Spleen (tissue), 7 donors: ENCODE data around the gene CNBD2.

Source experiments
- POLR2A ChIP-seq, 3 donors: fragments of 450-650 bp; IDR thresholded peaks; one replicate each; pipeline ENCODE4 v1.5.1; 2017; ENCODE audit warnings: antibody characterized with exemption in 3 of 3, mild to moderate bottlenecking in 1 of 3
- POLR2AphosphoS5 ChIP-seq, 3 donors: sonication (generic); formaldehyde crosslinking; IDR thresholded peaks; one replicate each; pipeline ENCODE4 v1.5.1; 2017; ENCODE audit warnings: antibody characterized with exemption in 3 of 3
- TF ChIP-seq, protein P1 (sequence below), 11 experiments: fragments of 200-600 bp in 7 of 11; fragments of 450-650 bp in 4 of 11; sonication (generic) in 4 of 11; IDR thresholded peaks in 8 of 11; conservative IDR thresholded peaks in 3 of 11; 1 replicate in 7 of 11; 2 replicates in 4 of 11; pipeline versions ENCODE4 v1.4.0 to v1.8.0; 2016 to 2021; ENCODE audit warnings: antibody characterized with exemption in 11 of 11, inconsistent platforms in 4 of 11, mild to moderate bottlenecking in 1 of 11
- donor health status: DM: no; HTN: no; CAD: no; lungs with moderate emphysema.
- donor health status: DM: no; HTN: no; CAD: no.
- donor health status: DM: no; HTN: no; CAD: no.

DNA sequence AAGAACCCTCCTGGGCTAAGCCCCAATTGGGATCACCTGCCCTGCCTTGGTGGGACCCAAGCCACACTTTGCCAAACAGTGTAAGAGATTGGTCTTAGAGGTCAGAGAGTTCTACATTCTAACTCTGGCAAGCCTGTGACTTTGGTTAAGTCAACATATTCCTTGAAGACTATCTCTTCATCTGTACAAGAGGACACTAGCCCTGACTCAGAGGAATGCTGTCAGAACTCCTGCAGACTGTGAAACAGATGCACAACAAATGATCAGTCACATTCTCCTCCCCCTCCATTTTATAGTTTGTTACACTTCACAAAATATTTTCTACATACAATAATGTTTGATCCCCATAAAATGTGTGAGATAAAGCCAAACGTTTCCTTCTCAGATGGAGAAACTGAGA is 94.4 kb downstream of the CNBD2 start:
- TF ChIP-seq POLR2A (IDR thresholded peaks at IDR 0.05) (no peak), POLR2AphosphoS5 (IDR thresholded peaks at IDR 0.05) (no peak)
- TF ChIP-seq, protein P1, sequence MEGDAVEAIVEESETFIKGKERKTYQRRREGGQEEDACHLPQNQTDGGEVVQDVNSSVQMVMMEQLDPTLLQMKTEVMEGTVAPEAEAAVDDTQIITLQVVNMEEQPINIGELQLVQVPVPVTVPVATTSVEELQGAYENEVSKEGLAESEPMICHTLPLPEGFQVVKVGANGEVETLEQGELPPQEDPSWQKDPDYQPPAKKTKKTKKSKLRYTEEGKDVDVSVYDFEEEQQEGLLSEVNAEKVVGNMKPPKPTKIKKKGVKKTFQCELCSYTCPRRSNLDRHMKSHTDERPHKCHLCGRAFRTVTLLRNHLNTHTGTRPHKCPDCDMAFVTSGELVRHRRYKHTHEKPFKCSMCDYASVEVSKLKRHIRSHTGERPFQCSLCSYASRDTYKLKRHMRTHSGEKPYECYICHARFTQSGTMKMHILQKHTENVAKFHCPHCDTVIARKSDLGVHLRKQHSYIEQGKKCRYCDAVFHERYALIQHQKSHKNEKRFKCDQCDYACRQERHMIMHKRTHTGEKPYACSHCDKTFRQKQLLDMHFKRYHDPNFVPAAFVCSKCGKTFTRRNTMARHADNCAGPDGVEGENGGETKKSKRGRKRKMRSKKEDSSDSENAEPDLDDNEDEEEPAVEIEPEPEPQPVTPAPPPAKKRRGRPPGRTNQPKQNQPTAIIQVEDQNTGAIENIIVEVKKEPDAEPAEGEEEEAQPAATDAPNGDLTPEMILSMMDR (IDR thresholded peaks at IDR 0.05 in 8 of 11, conservative IDR thresholded peaks at IDR 0.05 in 3 of 11), result no peak
